Measurements from ENCODE around the gene MGLL.

MGLL gene

GRCh38 chr3:127834771-127835170, 12.5 kb upstream of the MGLL start:
- no peak for DNase-seq

- no peak for DNase-seq
These were observed 11.1 kb upstream of the MGLL start for GRCh38 chr3:127833281-127834032.

- DNase-seq, result peak in 1 of 3 experiments; percentile 20
These were observed 9.4 kb upstream of the MGLL start for GRCh38 chr3:127831723-127832172.

GRCh38 chr3:127829537-127829936, 7.2 kb upstream of the MGLL start:
- no peak for DNase-seq

GRCh38 chr3:127827808-127828207, 5.5 kb upstream of the MGLL start:
- no peak for DNase-seq

- no peak for DNase-seq
These were observed 3.4 kb upstream of the MGLL start for GRCh38 chr3:127825756-127826155.

GRCh38 chr3:127824151-127824825, 2.0 kb upstream of the MGLL start:
- DNase-seq, result no peak

GRCh38 chr3:127823426-127823857, 1.1 kb upstream of the MGLL start:
- peak in 1 of 3 experiments; percentile 71 for DNase-seq

GRCh38 chr3:127822682-127823425, 539 bp upstream of the MGLL start:
- peak; percentile 13 to 74 (median 65) for DNase-seq

- DNase-seq, result no peak
These were observed 921 bp downstream of the MGLL start for GRCh38 chr3:127821394-127821793.

- peak; percentile 42 to 60 (median 57) for DNase-seq
These were observed 1.4 kb downstream of the MGLL start for GRCh38 chr3:127820826-127821313.

GRCh38 chr3:127820221-127820825, 2.0 kb downstream of the MGLL start:
- peak in 1 of 3 experiments; percentile 40 for DNase-seq

- no peak for DNase-seq
These were observed 2.7 kb downstream of the MGLL start for GRCh38 chr3:127819656-127820055.

- DNase-seq, result peak in 1 of 3 experiments; percentile 18
These were observed 3.2 kb downstream of the MGLL start for GRCh38 chr3:127819086-127819485.

- peak in 2 of 3 experiments; percentile 14 to 37 for DNase-seq
These were observed 4.9 kb downstream of the MGLL start for GRCh38 chr3:127817406-127817841.

- no peak for DNase-seq
These were observed 5.4 kb downstream of the MGLL start for GRCh38 chr3:127816783-127817405.

GRCh38 chr3:127815641-127816605, 6.4 kb downstream of the MGLL start:
- peak in 2 of 3 experiments; percentile 20 to 68 for DNase-seq

GRCh38 chr3:127815001-127815400, 7.3 kb downstream of the MGLL start:
- no peak for DNase-seq

- DNase-seq, result no peak
These were observed 8.0 kb downstream of the MGLL start for GRCh38 chr3:127814325-127814781.

GRCh38 chr3:127812151-127812550, 10.2 kb downstream of the MGLL start:
- DNase-seq, result no peak

- no peak for DNase-seq
These were observed 10.6 kb downstream of the MGLL start for GRCh38 chr3:127811717-127812116.
